Gastroesophageal sphincter (tissue), 3 donors: ENCODE results near the gene EIF3D.

Source experiments
- CTCF ChIP-seq, 4 experiments: fragments of 200-600 bp in 2 of 4; fragments of 450-650 bp in 2 of 4; sonication (generic) in 1 of 4; IDR thresholded peaks; one replicate each; pipeline ENCODE4 v1.5.1; 2017 to 2019; ENCODE audit warnings: antibody characterized with exemption in 4 of 4, mild to moderate bottlenecking in 2 of 4, moderate library complexity in 2 of 4
- EP300 ChIP-seq: sonication (generic); formaldehyde crosslinking; IDR thresholded peaks from one replicate; pipeline ENCODE4 v1.6.1; 2017; ENCODE audit warnings: antibody characterized with exemption, mild to moderate bottlenecking
- POLR2A ChIP-seq, 2 donors: fragments of 450-650 bp; IDR thresholded peaks; one replicate each; pipeline ENCODE4 v1.6.1; 2017; ENCODE audit warnings: antibody characterized with exemption in 2 of 2, mild to moderate bottlenecking in 2 of 2, moderate library complexity in 1 of 2
- POLR2AphosphoS5 ChIP-seq: sonication (generic); formaldehyde crosslinking; IDR thresholded peaks from one replicate; pipeline ENCODE4 v1.6.1; 2017; ENCODE audit warnings: antibody characterized with exemption

GRCh38 chr22:36563898-36564297 lies 34.9 kb upstream of the EIF3D start:
- TF ChIP-seq CTCF (IDR thresholded peaks at IDR 0.05) (no peak), POLR2A (IDR thresholded peaks at IDR 0.05) (no peak), POLR2AphosphoS5 (no peak), EP300 (no peak)
